Renal cortical epithelial cell (primary cell): ENCODE data around the gene LFNG. TPM values are rescaled to one million over a fixed set of nuclear protein-coding genes. Genes with fewer than 3 reads are reported as not detected.
A peak's percentile ranks its signal among the peaks of the same experiment; 100 is the strongest.

Source experiments
- DNase-seq: peaks from one replicate; pipeline ENCODE4 v3.0.0-alpha.2; 2011; ENCODE audit warnings: low read depth
- total RNA-seq: library from RNA; depleted of rRNA; stranded (reverse); fragments of >200 nt; gene quantifications from 2 replicates; pipeline ENCODE4 v1.2.3, GENCODE V29; 2014

Gene LFNG, protein sequence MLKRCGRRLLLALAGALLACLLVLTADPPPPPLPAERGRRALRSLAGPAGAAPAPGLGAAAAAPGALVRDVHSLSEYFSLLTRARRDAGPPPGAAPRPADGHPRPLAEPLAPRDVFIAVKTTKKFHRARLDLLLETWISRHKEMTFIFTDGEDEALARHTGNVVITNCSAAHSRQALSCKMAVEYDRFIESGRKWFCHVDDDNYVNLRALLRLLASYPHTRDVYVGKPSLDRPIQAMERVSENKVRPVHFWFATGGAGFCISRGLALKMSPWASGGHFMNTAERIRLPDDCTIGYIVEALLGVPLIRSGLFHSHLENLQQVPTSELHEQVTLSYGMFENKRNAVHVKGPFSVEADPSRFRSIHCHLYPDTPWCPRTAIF
- 79.8 and 84.0 TPM in 2 replicates for total RNA-seq

DNA sequence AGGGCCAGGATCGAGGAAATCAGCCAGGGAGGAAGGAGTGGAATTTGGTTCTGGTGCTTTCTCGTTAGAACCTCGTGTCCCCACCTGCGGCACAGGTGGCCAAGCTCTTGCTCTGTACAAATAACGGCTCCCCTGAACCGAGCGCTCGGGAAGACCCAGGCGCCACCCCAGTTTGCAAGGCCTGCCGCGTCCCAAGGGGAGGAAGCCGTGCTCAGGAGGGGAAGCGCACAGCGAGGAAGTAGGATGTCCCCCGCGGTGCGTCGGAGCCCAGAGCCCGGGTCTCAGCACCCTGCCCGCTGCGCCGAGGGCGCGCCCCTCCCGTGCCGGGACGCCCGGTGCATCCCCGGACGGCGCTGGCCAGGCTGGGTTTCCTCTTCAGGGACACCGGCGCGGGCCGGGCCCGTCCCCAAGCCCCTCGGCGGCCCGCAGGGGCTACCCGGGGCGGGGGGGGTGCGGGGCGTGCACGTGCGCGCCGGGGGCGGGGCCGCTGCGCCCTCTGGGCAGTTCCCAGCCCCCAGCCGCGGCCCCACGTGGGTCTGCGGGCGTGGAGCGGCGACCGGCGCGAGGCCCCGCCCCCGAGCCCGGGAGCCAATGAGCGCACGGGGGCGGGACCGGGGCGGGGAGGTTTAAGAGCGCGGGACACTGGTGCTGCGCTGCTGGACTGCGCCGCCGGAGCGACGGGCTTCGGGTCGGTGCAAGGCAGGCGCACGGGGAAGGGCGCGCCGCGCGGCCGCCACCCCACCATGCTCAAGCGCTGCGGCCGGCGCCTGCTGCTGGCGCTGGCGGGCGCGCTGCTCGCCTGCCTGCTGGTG, at the start of gene LFNG:
Gene LFNG, plus strand, starts transcription at position 656 of the 812 bp plus-strand sequence. Its CDS starts 88 bp downstream, at position 744.
- DNase-seq = peak; percentile 58

DNA sequence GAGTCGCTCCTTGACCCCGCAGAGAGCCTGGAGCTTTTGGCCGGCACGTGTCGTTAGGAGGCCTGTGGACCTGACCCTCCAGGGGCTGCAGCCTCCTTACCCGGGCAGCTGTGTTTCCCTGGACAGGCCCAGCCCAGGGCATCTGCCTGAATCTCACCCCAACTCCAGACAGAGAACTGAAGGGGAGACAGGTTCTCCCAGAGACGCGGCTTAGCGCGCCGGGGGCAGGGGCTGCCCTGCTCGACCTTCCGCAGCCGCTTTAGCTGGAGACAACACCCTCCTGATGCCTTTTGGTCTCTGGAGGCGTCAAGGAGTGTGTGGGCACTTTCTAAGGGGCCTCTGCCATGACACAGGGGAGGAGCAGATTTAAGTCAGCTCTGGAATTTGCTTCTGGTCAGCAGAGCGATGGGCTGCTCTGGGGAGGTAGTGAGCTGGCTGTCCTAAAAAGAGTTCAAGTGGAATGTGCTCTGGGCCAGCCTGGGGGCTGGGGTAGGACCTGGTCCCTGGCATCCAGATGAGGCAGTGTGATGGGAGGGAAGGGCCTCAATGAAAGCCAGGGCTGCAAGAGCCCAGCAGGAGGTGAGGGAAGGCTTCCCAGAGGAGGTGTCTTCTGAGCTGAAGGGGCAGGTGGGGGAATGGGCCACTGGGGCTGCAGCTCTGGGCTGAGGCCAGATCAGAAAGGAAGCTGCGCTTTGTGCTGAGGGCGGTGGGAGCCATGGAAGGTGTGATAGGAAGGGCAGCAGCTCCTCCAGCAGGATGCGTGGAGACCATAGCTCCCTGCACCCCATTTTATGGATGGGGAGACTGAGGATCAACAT, 49.2 kb upstream of the LFNG start:
- DNase-seq = no peak

DNA sequence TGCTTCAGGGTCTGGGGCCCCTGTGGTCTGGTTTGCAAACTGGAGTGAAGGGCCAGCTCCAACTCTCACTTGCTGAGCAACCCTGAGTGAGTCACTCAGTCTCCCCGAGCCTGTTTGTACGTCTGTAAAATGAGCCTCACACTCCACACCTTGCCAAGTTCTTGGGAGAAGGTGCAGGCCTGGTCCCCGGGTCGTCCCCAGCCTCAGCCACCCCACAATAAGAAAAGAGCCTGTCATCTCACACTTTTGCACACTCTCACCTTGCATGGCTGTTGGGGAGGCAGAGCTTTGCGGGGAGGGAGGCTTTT, 48.6 kb upstream of the LFNG start:
- DNase-seq = no peak

DNA sequence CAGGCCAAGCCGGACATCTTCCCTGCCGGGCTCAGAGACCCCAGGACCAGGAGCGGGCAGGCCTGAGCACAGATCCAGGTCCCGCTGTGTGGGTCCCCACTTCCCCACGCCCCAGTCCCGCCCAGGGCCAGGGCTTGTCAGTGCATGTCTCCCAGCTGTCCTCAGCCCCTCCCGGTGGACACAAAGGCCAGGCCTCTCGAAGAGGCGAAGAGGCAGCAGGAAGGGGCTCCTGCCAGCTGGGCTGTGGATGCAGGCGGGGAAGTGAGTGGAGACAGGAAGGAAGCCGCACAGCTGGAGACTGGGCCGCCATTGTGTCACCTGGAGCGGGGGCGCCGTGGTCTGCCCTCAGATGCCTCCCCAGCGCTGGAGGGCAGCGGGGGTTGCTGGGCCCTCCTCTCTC, 48.2 kb upstream of the LFNG start:
- DNase-seq = no peak

DNA sequence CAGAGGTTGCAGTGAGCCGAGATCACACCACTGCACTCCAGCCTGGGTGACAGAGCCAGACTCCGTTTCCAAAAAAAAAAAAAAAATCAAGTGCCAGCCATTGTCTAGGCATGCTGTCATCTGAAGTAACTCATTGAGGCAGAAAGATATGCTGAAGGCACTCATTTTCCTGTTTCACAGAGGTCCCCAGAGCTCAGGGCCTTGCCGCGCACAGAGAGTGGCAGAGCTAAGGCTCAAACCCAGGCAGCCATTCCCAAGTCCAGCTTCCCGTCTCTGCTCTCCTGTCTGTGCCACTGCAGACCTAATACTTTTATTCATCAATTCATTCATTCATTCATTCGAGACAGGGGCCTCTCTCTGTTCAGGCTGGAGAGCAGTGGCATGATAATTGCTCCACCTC, 46.8 kb upstream of the LFNG start:
- no peak for DNase-seq

DNA sequence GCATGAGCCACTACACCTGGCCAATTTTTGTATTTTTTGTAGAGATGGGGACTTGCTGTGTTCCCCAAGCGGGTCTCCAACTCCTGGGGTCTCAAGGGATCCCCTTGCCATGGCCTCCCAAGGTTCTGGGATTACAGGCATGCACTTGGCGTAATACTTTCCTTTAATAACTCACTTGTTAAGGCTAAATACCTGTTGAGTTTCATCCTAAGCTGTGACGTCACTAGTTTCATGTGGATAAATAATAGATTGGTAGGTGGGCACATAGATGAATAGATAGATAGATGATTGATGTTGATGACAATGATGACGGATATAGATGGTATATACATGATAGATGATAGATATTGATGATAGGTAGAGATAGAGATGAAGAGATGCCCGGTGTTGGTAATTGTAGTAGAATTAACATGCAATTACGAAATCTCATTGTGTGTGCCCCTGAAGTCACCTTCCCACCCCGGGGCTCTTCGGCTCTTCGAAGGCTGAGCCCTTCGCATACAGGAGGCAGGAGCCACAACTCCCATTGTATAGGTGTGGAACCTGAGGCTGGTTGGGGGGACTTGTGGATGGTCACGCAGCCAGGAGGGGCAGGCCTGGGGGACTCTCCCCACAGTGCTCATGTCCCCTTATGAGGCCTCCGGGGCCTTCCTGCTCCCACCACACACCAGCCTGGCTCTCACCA, 45.9 kb upstream of the LFNG start:
- no peak for DNase-seq

DNA sequence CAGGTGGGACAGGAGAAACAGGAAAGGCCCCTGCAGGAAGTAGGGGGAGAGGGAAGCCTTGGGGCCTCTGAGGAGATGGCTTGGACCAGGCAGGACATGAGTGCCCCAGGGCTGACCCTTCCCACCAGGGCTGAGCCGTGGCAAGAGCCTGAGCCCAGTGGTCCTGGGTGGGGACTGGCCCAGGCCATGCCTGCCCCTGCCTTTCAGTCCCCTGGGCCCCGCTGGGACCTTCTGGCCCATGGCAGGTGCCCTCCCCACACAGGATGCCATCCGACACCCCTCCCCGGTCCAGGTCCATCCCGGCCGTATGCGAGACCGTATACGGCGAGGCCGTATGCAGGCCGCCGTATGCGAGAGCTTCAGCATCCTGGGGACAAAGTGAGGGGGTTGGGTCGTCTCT, 45.4 kb upstream of the LFNG start:
- DNase-seq = no peak

DNA sequence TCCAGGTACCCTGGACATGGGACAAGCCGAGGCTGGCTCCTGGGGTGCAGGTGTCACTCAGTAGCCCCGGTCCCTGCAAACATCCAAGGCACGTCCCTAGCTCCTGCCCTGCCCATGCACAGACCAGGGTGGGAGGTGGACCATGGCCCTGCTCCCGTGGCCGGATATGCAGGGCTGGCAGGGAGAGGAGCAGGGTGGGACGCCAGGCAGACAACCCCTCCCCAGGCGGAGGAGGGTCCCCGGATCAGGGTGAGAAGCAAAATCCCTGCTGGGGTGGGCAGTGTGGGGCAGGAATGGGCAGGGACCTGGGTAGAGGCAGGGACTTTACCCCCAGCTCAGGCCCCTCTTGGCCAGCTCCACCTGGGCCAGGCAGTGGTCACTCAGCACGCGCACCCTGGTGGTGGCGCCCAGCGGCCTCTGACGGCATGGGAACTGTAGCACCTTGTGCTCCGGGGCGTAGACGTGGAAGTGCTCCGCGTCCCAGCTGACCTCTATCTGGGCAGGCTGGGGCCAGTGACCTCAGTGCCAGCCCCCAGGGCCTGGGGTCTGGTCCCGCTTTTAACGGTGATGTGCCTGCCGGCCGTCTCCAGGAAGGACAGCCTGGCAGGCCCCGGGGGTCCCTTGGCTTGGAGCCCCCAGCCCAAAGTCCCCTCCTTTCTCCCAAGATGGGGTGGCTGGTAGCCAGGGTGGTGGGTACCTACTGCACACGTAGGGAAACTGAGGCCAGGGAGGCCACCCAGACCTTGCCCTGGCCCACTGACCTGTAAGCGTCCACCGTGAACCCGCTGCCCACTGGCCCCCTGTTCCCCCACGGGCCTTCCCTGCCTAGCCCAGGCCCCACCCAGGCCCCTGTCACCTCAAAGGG, 44.5 kb upstream of the LFNG start:
- DNase-seq = no peak

DNA sequence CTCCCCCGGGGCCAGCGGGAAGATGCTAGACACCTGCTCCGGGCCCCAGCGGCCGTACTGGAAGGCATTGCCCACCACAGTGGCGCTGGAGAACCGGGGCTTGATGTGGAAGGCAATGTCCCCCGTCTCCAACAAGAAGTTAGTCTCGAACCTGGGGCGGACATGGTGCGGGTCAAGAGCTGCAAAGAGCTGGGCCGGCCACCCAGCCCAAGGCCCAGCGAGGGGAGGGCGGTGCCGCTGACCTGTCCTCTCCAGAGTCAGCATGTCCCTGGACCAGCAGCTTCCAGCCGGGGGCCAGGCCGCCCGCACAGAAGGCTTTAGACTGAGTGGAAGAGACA, 43.9 kb upstream of the LFNG start:
- no peak for DNase-seq

DNA sequence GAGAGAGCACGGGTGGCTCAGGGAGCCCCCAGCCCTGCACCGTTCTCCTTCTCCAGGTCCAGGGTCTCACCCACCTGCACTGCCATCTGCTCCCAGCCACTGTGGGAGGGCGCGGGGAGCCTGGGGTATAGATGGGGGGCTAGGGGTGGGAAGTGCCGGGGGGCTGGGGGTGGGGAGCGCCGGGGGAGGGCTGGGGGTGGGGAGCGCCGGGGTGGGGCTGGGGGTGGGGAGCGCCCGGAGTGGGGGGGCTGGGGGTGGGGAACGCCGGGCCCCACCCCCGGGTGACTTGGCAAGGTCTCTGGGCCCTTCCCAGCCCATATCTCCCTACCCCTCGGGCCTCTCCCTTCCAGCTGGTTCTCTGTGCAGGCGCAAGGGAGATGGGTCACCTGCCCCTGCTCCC, 43.3 kb upstream of the LFNG start, which contains the start of gene GRIFIN:
Gene GRIFIN, minus strand, starts transcription at position 101 of the 400 bp plus-strand sequence. Its CDS starts 15 bp downstream, at position 86.
- DNase-seq = no peak

DNA sequence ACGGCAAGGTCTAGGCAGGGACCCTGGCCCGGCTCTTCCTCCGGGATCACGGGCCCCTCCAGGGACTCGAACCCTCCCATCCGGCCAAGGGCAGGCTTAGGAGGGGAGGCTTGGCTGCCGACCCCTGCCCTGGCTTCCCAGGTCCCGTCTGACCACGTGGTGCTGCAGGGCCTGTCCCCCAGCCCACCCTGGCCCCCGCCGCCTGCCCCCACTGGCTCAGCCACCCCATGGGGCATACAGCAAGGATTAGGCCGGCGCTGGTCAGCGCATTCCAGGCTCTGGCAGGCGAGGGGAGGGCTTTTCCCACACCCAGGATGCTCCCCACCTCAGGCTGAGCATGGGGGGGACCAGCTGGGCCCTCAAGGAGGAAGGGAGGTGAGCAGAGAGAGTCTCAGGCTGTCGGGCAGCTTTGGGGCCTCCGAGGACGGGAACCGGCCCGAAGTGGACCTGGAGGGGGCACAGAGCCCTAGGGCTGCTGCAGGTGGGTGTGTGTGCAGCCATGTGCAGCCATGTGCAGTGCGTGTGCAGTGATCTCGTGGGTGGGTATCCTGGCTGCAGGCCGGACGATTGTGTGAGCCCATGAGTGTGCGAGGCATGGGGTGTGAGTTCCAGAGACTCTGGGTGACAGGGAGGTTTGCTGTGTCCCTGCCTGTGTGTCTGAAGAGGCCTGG, 42.7 kb upstream of the LFNG start:
- DNase-seq = no peak

DNA sequence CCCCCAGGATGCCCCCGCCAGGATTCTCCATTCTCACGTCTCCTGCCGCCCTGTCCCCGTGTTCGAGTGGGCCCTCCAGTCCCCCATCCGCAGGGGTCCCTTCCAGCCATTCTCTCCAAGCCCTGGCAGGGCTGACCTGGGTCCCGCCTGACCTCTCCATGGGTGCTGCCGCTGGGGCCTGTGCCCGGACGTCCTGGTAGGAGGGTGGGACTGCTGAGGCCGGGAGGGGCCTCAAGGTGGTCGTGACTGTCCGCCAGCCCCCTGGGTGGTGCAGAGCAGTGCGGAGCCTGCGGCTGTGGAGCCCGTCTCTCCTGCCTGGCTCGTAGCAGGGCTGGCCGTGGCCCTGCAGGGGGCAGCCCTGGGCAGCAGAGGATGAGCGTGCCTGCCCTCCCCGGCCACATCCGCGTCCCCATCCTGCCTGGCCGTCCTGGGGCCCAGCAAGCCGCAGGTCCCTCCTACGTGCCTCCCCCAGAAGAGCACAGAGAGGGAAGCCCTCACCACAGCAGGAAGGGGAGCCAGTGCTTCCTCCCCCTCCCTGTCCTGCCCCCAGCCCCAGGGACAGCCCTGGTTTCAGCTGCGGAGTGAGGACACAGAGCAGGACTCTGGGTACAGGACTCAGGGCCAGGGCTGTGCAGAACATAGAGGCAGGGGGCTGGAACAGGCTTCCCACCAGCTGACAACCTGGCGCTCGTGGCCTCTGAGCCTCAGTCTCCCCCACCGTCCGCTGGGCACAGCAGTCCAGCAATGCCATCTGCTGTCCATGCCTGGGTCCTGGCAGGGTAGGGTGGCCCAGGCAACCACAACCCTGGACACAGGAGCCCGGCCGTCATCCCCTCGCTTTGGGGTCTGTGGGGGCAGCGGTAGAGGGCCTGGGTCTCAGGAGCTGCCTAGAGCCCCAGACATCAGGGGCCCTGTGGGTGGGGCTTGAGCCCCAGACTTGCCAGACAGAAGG, 41.9 kb upstream of the LFNG start:
- peak; percentile 7 for DNase-seq

DNA sequence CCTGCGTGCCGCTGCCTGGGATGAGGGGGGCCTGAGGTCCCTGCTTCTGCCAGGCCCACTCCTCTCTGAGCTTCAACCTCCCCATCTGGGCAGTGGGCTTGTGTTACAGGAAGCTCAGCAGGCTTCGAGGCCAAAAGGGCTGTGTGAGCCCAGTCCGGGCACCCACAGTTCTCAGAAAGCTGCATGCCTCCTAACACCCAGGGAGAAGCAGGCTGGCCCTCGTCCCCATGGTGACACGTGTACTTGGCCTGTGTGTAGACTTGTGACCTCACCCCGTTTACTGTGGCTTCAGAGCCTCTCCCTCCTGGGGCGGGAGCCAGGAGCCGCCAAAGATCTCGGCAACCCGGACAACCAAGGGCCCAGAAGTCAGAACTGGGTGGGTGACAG, 41.2 kb upstream of the LFNG start:
- no peak for DNase-seq

DNA sequence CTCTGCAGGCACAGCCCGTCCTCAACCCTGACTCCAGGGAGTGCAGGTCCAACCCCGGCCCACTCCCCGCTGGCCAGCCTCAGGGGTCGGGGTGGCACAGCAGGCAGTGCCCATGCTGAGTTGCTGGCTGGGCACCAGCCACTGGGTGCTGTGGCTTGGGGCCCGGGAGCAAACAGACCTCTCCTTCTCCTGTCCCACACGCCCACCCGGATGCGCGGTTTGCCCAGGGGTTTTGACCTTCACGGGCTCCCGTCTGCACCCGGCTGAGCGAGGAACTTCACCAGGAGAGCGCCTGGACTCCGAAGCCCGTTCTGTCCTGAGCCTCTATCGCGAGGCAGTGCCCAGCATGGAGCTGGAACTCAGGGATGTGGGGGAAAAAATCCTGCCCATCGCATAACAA, 40.8 kb upstream of the LFNG start:
- DNase-seq = no peak

DNA sequence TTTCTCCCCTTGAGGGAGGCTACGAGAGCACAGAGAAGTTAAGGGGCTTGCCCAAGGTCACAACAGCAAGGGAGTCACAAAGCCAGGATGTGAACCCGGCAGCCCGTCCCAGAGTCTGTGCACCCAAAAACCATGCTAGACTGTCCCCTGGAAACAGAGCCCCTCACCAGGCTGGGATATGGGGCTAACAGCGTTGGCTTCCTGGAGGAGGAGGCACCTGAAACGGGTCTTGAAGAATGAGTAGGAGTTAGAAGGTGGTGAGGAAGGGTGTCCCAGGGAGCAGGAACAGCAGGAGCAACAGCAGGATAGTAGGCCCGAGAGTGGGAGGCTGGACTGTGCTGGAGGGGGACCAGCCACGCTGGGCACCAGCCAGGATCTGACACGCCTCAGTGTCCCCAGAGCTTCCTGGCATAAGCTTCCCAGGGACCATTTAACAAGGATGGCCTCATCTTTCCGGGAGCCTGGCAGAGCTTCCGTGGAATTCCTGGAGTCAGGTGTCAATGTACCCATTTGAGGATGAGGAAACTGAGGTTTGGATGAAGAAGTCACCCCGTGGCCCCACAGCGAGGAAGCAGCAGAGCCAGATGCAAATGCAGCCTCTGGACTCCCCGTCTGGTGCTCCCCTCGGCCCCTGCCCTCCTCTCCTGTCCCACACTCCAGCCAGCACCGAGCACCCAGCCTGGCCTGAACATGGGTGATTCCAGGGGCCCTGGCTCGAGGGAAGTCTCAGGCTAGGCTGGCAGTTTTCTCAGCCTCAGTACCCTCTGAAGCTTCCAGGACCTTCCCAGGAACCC, 40.1 kb upstream of the LFNG start:
- no peak for DNase-seq

DNA sequence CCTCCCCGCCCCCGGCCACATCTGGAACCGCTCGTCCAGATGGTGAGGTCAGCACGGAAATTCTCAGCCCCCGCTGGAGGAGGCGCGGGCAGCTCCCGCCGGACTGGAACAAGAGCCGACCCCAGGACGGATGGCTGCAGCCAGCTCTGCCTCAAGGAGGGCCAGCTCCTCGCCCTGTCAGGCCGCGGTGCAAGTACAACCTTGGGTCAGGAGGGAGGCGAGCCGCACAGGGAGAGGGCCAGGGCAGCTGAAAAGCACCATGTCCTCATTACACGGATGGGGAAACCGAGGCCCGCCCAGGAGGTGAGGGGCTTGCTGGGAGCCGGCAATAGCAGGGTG, 39.5 kb upstream of the LFNG start:
- DNase-seq = no peak

DNA sequence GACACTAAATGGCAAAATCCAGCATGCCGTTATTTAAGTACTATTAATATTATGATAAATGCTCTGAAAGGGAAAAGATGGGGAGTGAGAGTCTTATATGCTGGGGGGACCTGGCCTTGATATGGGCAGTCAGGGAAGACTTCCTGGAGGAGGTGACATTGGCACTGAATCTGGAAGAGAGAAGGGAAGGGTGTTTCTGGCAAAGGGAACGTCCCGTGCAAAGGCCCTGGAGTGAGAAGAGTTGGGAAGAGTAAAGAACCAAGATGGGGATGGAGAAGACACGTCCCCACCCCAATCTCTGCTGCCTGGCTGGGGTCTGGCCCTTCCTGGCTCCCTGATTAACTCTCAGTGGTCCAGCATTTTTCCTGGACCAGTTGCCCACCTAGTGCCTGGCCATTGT, 38.4 kb upstream of the LFNG start:
- DNase-seq = no peak

DNA sequence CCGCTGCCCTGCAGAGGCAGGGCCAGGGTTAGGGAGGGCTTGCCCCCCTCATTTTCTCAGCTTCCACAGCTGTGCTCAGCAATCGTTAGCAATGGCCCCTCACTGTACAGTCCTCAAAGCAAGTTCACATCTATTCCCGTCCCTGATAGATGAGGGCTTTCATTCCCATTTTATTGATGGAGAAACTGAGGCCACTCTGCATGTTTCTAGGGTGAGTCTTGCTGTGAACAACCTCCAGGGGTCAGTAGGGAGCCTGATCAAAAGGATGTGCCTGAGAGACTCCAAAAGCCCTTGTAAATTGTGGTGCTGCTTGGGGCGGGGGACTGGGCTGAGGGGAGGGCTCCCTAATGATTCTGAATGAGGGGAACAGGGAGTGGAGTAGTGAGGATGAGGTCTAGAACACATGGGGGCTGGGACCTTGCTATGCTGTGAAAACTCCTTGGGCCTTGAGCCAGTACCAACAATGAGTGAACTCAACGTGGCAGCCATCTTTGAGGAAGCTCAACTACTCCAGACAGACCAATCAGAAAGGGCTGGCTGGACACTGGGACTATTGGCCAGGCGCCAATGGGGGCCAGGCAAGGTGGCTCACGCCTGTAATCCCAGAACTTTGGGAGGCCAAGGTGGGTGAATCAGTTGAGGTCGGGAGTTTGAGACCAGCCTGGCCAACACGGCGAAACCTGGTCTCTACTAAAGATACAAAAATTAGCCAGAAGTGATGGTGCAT, 36.7 kb upstream of the LFNG start:
- no peak for DNase-seq
